Adrenal gland (tissue), 12 donors: ENCODE measurements around the gene MAGT1. TPM values are rescaled to one million over a fixed set of nuclear protein-coding genes. Genes with fewer than 3 reads are reported as not detected.
"Not testable (repeated sequence)": the region's sequence is repeated elsewhere in the genome, so short reads cannot be mapped to it uniquely, and the experiment has no call there.

Experiments used
- DNase-seq, 7 donors: peaks; one replicate each; pipeline ENCODE4 v3.0.0-alpha.2; 2019 to 2020
- H3K27ac ChIP-seq, 5 donors: fragments of 200-600 bp; sonication (generic) in 4 of 5; 1 replicate in 3 of 5; 2 replicates in 2 of 5; pipeline versions ENCODE4 v1.5.1 to v1.8.0; 2016 to 2020; ENCODE audit warnings: mild to moderate bottlenecking in 1 of 5
- H3K27me3 ChIP-seq: fragments of 200-600 bp; 2 replicates; pipeline ENCODE4 v1.8.0; 2021
- H3K36me3 ChIP-seq, 2 donors: fragments of 200-600 bp; replicated peaks in 1 of 2; 1 replicate in 1 of 2; 2 replicates in 1 of 2; pipeline versions ENCODE4 v1.5.1 to v1.8.0; 2018 to 2022
- H3K4me1 ChIP-seq, 2 donors: fragments of 200-600 bp; replicated peaks in 1 of 2; 1 replicate in 1 of 2; 2 replicates in 1 of 2; pipeline versions ENCODE4 v1.5.1 to v1.8.0; 2018 to 2021
- H3K4me3 ChIP-seq, 4 donors: fragments of 200-600 bp; sonication (generic) in 3 of 4; one replicate each; pipeline ENCODE4 v1.5.1; 2016 to 2018
- H3K9me3 ChIP-seq, 3 donors: fragments of 200-600 bp; sonication (generic) in 1 of 3; replicated peaks in 1 of 3; 1 replicate in 2 of 3; 2 replicates in 1 of 3; pipeline versions ENCODE4 v1.5.1 to v1.8.0; 2016 to 2021
- CTCF ChIP-seq, 6 experiments: fragments of 450-650 bp in 4 of 6; fragments of 200-600 bp in 2 of 6; sonication (generic) in 1 of 6; IDR thresholded peaks; 1 replicate in 5 of 6; 2 replicates in 1 of 6; pipeline versions ENCODE4 v1.5.1 to v1.8.0; 2016 to 2021; ENCODE audit warnings: antibody characterized with exemption in 6 of 6, mild to moderate bottlenecking in 2 of 6, moderate library complexity in 1 of 6
- POLR2A ChIP-seq, 2 donors: fragments of 450-650 bp; IDR thresholded peaks; one replicate each; pipeline ENCODE4 v1.6.1; 2017; ENCODE audit warnings: antibody characterized with exemption in 2 of 2, mild to moderate bottlenecking in 2 of 2, moderate library complexity in 1 of 2
- WGBS, 4 donors: extraction: QIAGEN DNeasy Blood & Tissue Kit in 2 of 4; methylation state at CpG; one replicate each; pipeline versions ENCODE4 v1.1.5 to v1.1.7; 2013 to 2017; 5-methylcytosine and 5-hydroxymethylcytosine counted together
- intact Hi-C, 2 donors: fragments of 100-400 bp; cut with DNase I; formaldehyde crosslinking; loops; one replicate each; pipeline versions ENCODE4 v1.14.1 to v1.15.0; 2022 to 2023
- polyA plus RNA-seq, 3 donors: library from polyadenylated mRNA; stranded (reverse); fragments of 200-250 nt in 2 of 3; fragments of 350-450 nt in 1 of 3; fragmentation: Illumina TruSeq in 1 of 3; extraction: RNeasy Lipid Tissue Mini Kit (QIAGEN cat#74804) in 1 of 3; gene quantifications; one replicate each; pipeline ENCODE4 v1.2.3, GENCODE V29; 2013 to 2014
- total RNA-seq, 9 donors: library from RNA; depleted of rRNA in 4 of 9; stranded (reverse); fragments of >200 nt in 4 of 9; fragments of 120-200 nt in 1 of 9; fragmentation: NEBNext Ultra II Directional in 1 of 9; extraction: Animal tissue kit (Norgen Biotek cat#: 25700) in 1 of 9; gene quantifications; one replicate each; pipeline versions ENCODE4 v1.1.0 to v1.2.4, GENCODE V29; 2013 to 2023
- donor health status: healthy with polysubstance abuse.
- donor health status: Bipolar disorder and iron deficiency.
- donor health status: DM: yes; HTN: yes; CAD: no.
- donor health status: DM: no; HTN: no; CAD: no.
- donor health status: DM: no; HTN: no; CAD: no.
- donor health status: DM: yes; HTN: yes; CAD: no.

MAGT1 gene
- total and polyA plus RNA-seq, 12 donors = 8.5 to 77.0 (median 47.8) TPM

GRCh38 chrX:77875372-77875771 lies 19.9 kb downstream of the MAGT1 start:
- Histone ChIP-seq H3K27me3 (no peaks in the 10 kb centered on the region), H3K4me3 (no peak overlapping the region), H3K4me1 (no peaks in the 10 kb centered on the region), H3K36me3 (no peaks in the 10 kb centered on the region), H3K9me3 (no peaks in the 10 kb centered on the region), H3K27ac (no peak overlapping the region)
- 86 to 99% (median 94%) methylated on average over 8 of the region's 8 CpGs for WGBS, 4 donors
- no peak for TF ChIP-seq POLR2A (IDR thresholded peaks at IDR 0.05)
- intact Hi-C loops = no loop called here
- DNase-seq = no peak

DNA sequence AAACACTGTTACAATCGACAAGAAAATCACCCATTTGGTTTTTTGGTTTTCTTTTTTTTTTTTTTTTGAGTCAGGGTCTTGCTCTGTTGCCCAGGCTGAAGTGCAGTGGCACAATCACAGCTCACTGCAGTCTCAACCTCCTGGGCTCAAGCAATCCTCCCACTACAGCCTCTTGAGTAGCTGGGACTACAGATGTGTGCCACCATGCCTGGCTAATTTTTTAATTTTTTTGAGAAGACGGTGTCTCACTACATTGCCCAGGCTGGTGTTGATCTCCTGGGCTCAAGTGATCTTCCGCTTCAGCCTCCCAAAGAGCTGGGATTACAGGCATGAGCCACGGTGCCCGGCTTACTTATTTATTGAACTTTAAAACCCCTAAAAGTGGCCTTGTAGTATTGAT lies 63.7 kb downstream of the MAGT1 start:
- H3K27ac ChIP-seq, intact Hi-C loops: not testable (repeated sequence)
- 81 to 96% (median 90%) methylated on average over 5 of the region's 5 CpGs for WGBS, 4 donors

DNA sequence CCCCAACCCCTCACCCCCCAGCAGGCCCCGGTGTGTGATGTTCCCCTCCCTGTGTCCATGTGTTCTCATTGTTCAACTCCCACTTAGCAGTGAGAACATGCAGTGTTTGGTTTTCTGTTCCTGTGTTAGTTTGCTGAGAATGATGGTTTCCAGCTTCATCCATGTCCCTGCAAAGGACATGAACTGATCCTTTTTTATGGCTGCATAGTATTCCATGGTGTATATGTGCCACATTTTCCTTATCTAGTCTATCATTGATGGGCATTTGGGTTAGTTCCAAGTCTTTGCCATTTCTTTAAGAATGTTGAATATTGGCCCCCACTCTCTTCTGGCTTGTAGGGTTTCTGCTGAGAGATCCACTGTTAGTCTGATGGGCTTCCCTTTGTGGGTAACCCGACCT lies 73.2 kb downstream of the MAGT1 start:
- 92 to 100% (median 93%) methylated on average over 2 of the region's 2 CpGs for WGBS, 4 donors
- H3K36me3 ChIP-seq, H3K27ac ChIP-seq, H3K4me1 ChIP-seq, H3K4me3 ChIP-seq, H3K27me3 ChIP-seq, intact Hi-C loops, H3K9me3 ChIP-seq, DNase-seq: not testable (repeated sequence)

More for the DNA sequence above, 63.7 kb downstream of the MAGT1 start:
- H3K4me3 ChIP-seq, H3K9me3 ChIP-seq, H3K4me1 ChIP-seq, H3K27me3 ChIP-seq, DNase-seq, H3K36me3 ChIP-seq: not testable (repeated sequence)

GRCh38 chrX:77820091-77820727 lies 75.0 kb downstream of the MAGT1 start:
- H3K27me3 ChIP-seq = peaks cover 4% of the 10 kb centered on the region
- TF ChIP-seq CTCF (IDR thresholded peaks at IDR 0.05) (no peak), POLR2A (IDR thresholded peaks at IDR 0.05) (no peak)
- no peaks in the 10 kb centered on the region for H3K4me1 ChIP-seq
- H3K9me3 ChIP-seq = no peaks in the 10 kb centered on the region
- no peaks in the 10 kb centered on the region for H3K36me3 ChIP-seq
- DNase-seq = no peak
- H3K27ac ChIP-seq = no peak overlapping the region
- intact Hi-C loops = no loop called here
- WGBS, 4 donors = 71 to 89% (median 77%) methylated on average over 8 to 9 of the region's 9 CpGs
- no peak overlapping the region for H3K4me3 ChIP-seq

DNA sequence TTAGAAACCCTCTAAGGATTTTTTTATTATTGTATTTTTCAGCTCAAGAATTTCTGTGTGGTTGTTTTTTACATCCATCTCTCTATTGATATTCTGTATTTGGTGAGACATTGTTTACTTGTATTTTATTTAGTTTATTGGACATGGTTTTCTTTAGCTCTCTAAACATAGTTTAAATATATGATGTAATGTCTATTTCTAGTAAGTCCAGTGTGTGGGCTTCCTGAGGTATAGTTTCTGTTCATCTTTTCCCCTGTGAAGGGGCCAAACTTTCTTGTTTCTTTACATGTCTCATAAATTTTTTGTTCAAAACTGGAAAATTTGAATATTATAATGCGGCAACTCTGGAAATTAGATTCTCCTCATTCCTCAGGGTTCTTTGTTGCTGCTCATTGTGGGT lies 81.0 kb downstream of the MAGT1 start:
- H3K4me1 ChIP-seq = no peaks in the 10 kb centered on the region
- H3K36me3 ChIP-seq = no peaks in the 10 kb centered on the region
- WGBS, 4 donors = 91 to 100% (median 96%) methylated on average over 1 of the region's 1 CpG
- peaks cover 4% of the 10 kb centered on the region for H3K27me3 ChIP-seq
- no peak for DNase-seq
- H3K27ac ChIP-seq = no peak overlapping the region
- H3K9me3 ChIP-seq = no peaks in the 10 kb centered on the region
- TF ChIP-seq CTCF (IDR thresholded peaks at IDR 0.05) (no peak), POLR2A (IDR thresholded peaks at IDR 0.05) (no peak)
- no peak overlapping the region for H3K4me3 ChIP-seq
- intact Hi-C loops = no loop called here

DNA sequence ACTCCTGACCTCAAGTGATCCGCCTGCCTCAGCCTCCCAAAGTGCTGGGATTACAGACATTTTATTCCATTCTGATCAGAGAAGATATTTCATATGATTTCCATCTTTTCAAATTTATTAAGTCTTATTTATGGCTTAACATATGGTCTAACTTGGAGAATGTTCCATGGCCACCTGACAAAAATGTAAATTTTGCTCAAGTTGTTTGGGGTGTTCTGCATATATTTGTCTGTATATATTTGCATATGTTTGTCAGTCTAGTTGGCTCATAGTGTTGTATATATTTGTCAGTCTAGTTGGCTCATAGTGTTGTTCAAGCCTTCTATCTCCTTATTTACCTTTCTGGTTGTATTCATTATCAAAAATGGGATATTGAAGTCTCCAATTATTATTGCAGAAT lies 93.0 kb downstream of the MAGT1 start:
- no peak for DNase-seq
- intact Hi-C loops = no loop called here
- no peak overlapping the region for H3K27ac ChIP-seq
- 55 to 70% (median 61%) methylated on average over 1 of the region's 1 CpG for WGBS, 4 donors
- no peaks in the 10 kb centered on the region for H3K36me3 ChIP-seq
- TF ChIP-seq CTCF (IDR thresholded peaks at IDR 0.05) = no peak
- no peak for TF ChIP-seq POLR2A (IDR thresholded peaks at IDR 0.05)
- H3K9me3 ChIP-seq = no peaks in the 10 kb centered on the region
- no peaks in the 10 kb centered on the region for H3K4me1 ChIP-seq
- no peak overlapping the region for H3K4me3 ChIP-seq
- no peaks in the 10 kb centered on the region for H3K27me3 ChIP-seq
